ENCODE results near the gene FTH1. TPM values are rescaled to one million over a fixed set of nuclear protein-coding genes. Genes with fewer than 3 reads are reported as not detected.
A peak's percentile ranks its signal among the peaks of the same experiment; 100 is the strongest.

The FTH1 gene
- total and polyA plus RNA-seq, 2 of the 13 experiments (the other 11 are each of a cell fraction or from before 2014, with no cell fraction given), result 607 to 760 TPM

- TF ChIP-seq HMGXB4 (CRISPR knock-in tag; IDR thresholded peaks at IDR 0.05; ENCODE audit: borderline replicate concordance in 1 of 2, low read depth in 1 of 2) (0 out of 4 replicates have a peak, but pooled peaks of 1 of the 2 experiments have one; percentile 19), PHF5A (CRISPR knock-in tag; IDR thresholded peaks at IDR 0.05; ENCODE audit: low read depth, unreplicated experiment) (no peak), HBP1 (CRISPR knock-in tag; IDR thresholded peaks at IDR 0.05; ENCODE audit: low read depth) (no peak), BRD4 (CRISPR knock-in tag; IDR thresholded peaks at IDR 0.05) (no peak), ETV6 (CRISPR knock-in tag; conservative IDR thresholded peaks at IDR 0.05) (no peak), ZNF772 (CRISPR knock-in tag; IDR thresholded peaks at IDR 0.05) (no peak), GATAD1 (CRISPR knock-in tag; IDR thresholded peaks at IDR 0.05) (0 out of 2 replicates have a peak, but pooled peaks have one; percentile 24), ZNF570 (CRISPR knock-in tag; IDR thresholded peaks at IDR 0.05; ENCODE audit: borderline replicate concordance) (no peak), HDAC2 (CRISPR knock-in tag; IDR thresholded peaks at IDR 0.05) (0 out of 2 replicates have a peak, but pooled peaks have one; percentile 13), ZMYM2 (CRISPR knock-in tag; IDR thresholded peaks at IDR 0.05) (no peak), PLSCR1 (CRISPR knock-in tag; IDR thresholded peaks at IDR 0.05; ENCODE audit: borderline replicate concordance) (no peak), ZC3H13 (CRISPR knock-in tag; IDR thresholded peaks at IDR 0.05) (no peak), HHEX (CRISPR knock-in tag; IDR thresholded peaks at IDR 0.05) (no peak), ZSCAN29 (CRISPR knock-in tag; conservative IDR thresholded peaks at IDR 0.05) (no peak), ZNF24 (IDR thresholded peaks at IDR 0.05) (no peak)
These were observed 43.6 kb upstream of the FTH1 start (continued) for GRCh38 chr11:62010935-62011528.

Measured in HepG2 (cell line).